OCI-LY3 (cell line): ENCODE measurements around the gene SPATA32.
A peak's percentile ranks its signal among the peaks of the same experiment; 100 is the strongest.

Source experiments
- H2AFZ ChIP-seq: fragments of 200-600, 300-600 bp; shearing (Covaris generic); 2 replicates; pipeline ENCODE4 v1.6.0; 2014; ENCODE audit warnings: antibody characterized with exemption, low read depth, low read length
- H3K27ac ChIP-seq: fragments of 200-600, 300-600 bp; sonication (generic); 2 replicates; pipeline ENCODE4 v1.5.1; 2014; ENCODE audit warnings: mild to moderate bottlenecking, low read length, moderate library complexity, mixed read lengths
- H3K27me3 ChIP-seq: fragments of 200-600, 300-600 bp; sonication (generic); 2 replicates; pipeline ENCODE4 v1.6.1; 2014; ENCODE audit warnings: low read depth, low read length, mixed read lengths
- H3K36me3 ChIP-seq: fragments of 200-600, 300-600 bp; sonication (generic); replicated peaks from 2 replicates; pipeline ENCODE3; 2014; ENCODE audit warnings: low read depth, low read length, mixed read lengths
- H3K4me1 ChIP-seq: fragments of 300-600, 200-600 bp; sonication (generic); 2 replicates; pipeline ENCODE4 v1.6.1; 2014; ENCODE audit warnings: low read length, mixed read lengths
- H3K4me2 ChIP-seq: fragments of 200-600, 300-600 bp; sonication (generic); 2 replicates; pipeline ENCODE4 v1.6.1; 2014; ENCODE audit warnings: low read length, mixed read lengths
- H3K4me3 ChIP-seq: fragments of 300-600, 200-600 bp; sonication (generic); 2 replicates; pipeline ENCODE4 v1.5.1; 2014; ENCODE audit warnings: antibody characterized with exemption, mild to moderate bottlenecking, low read length, moderate library complexity
- H3K79me2 ChIP-seq: fragments of 300-600, 200-600 bp; shearing (Covaris generic); 2 replicates; pipeline ENCODE4 v1.6.1; 2014; ENCODE audit warnings: mild to moderate bottlenecking, low read length, mixed read lengths
- H3K9ac ChIP-seq: fragments of 300-600, 200-600 bp; shearing (Covaris generic); 2 replicates; pipeline ENCODE4 v1.6.0; 2014; ENCODE audit warnings: mild to moderate bottlenecking, low read length, moderate library complexity
- H3K9me3 ChIP-seq: fragments of 200-600, 300-600 bp; shearing (Covaris generic); 2 replicates; pipeline ENCODE4 v1.6.1; 2014; ENCODE audit warnings: low read length, mixed read lengths; ENCODE audit not compliant: insufficient read depth
- H4K20me1 ChIP-seq: fragments of 200-600, 300-600 bp; sonication (generic); 2 replicates; pipeline ENCODE4 v1.6.1; 2016; ENCODE audit warnings: low read length, mixed read lengths; ENCODE audit not compliant: insufficient read depth
- CTCF ChIP-seq: fragments of 200-600, 300-600 bp; sonication (generic); IDR thresholded peaks from 2 replicates; pipeline ENCODE4 v1.5.1; 2014; ENCODE audit warnings: antibody characterized with exemption, low read length, low read depth
- EZH2phosphoT487 ChIP-seq: fragments of 200-600 bp; shearing (Covaris generic); IDR thresholded peaks from 2 replicates; pipeline ENCODE4 v1.6.1; 2018; ENCODE audit warnings: antibody characterized with exemption, mixed run types, low read depth

SPATA32 gene

GRCh38 chr17:45236282-45236606, 25.6 kb downstream of the SPATA32 start:
- peaks cover 14% of the 10 kb centered on the region for H3K36me3 ChIP-seq
- no peak overlapping the region for H3K9ac ChIP-seq
- no peaks in the 10 kb centered on the region for H3K9me3 ChIP-seq
- peaks cover 8% of the 10 kb centered on the region; the same call in 1 of the 2 replicates for H3K4me1 ChIP-seq
- H2AFZ ChIP-seq = no peak overlapping the region
- H4K20me1 ChIP-seq = peaks cover 8% of the 10 kb centered on the region
- TF ChIP-seq CTCF (no peak), EZH2phosphoT487 (no peak)
- no peak overlapping the region for H3K4me3 ChIP-seq
- no peaks in the 10 kb centered on the region for H3K79me2 ChIP-seq
- no peak overlapping the region for H3K27ac ChIP-seq
- no peaks in the 10 kb centered on the region for H3K27me3 ChIP-seq
- no peak overlapping the region for H3K4me2 ChIP-seq

- Histone ChIP-seq H3K4me2 (no peak overlapping the region), H3K4me3 (no peak overlapping the region), H3K9me3 (no peaks in the 10 kb centered on the region), H2AFZ (no peak overlapping the region), H3K36me3 (peaks cover 14% of the 10 kb centered on the region), H3K4me1 (peaks cover 13% of the 10 kb centered on the region; the same call in 1 of the 2 replicates), H3K9ac (no peak overlapping the region), H3K27ac (no peak overlapping the region), H3K79me2 (peaks cover 6% of the 10 kb centered on the region), H3K27me3 (no peaks in the 10 kb centered on the region), H4K20me1 (peaks cover 8% of the 10 kb centered on the region)
- TF ChIP-seq EZH2phosphoT487 = no peak
- TF ChIP-seq CTCF = peak; percentile 70
Measured at GRCh38 chr17:45235416-45236281, 26.2 kb downstream of the SPATA32 start.

- H4K20me1 ChIP-seq = peaks cover 8% of the 10 kb centered on the region
- H3K9me3 ChIP-seq = no peaks in the 10 kb centered on the region
- no peak overlapping the region for H3K27ac ChIP-seq
- no peak overlapping the region for H3K4me3 ChIP-seq
- TF ChIP-seq CTCF (peak; percentile 45), EZH2phosphoT487 (no peak)
- H3K79me2 ChIP-seq = peaks cover 14% of the 10 kb centered on the region
- no peaks in the 10 kb centered on the region for H3K27me3 ChIP-seq
- no peak overlapping the region for H2AFZ ChIP-seq
- no peak overlapping the region for H3K4me2 ChIP-seq
- peaks cover 22% of the 10 kb centered on the region for H3K4me1 ChIP-seq
- no peak overlapping the region for H3K9ac ChIP-seq
- H3K36me3 ChIP-seq = peaks cover 14% of the 10 kb centered on the region
Measured at GRCh38 chr17:45234641-45235415, 27.1 kb downstream of the SPATA32 start.

- no peak overlapping the region for H3K4me2 ChIP-seq
- H3K9me3 ChIP-seq = no peaks in the 10 kb centered on the region
- H3K36me3 ChIP-seq = peaks cover 14% of the 10 kb centered on the region
- peaks cover 35% of the 10 kb centered on the region for H3K4me1 ChIP-seq
- TF ChIP-seq CTCF (no peak), EZH2phosphoT487 (no peak)
- H4K20me1 ChIP-seq = peaks cover 8% of the 10 kb centered on the region
- no peak overlapping the region for H3K4me3 ChIP-seq
- H3K27ac ChIP-seq = no peak overlapping the region
- no peaks in the 10 kb centered on the region for H3K27me3 ChIP-seq
- peaks cover 27% of the 10 kb centered on the region for H3K79me2 ChIP-seq
- H2AFZ ChIP-seq = no peak overlapping the region
- no peak overlapping the region for H3K9ac ChIP-seq
Measured at GRCh38 chr17:45233423-45233924, 28.4 kb downstream of the SPATA32 start.
